Activated CD8-positive, alpha-beta memory T cell treated with anti-CD3 and anti-CD28 coated beads, Interleukin-2, amount 50 U/mL, for 48 hours (primary cell): ENCODE results near the gene PPP2R2D.
"Not testable (repeated sequence)": the region's sequence is repeated elsewhere in the genome, so short reads cannot be mapped to it uniquely, and the experiment has no call there.

Experiments used
- DNase-seq: peaks from one replicate; pipeline ENCODE4 v3.0.0-alpha.2; 2020

The PPP2R2D gene

DNA sequence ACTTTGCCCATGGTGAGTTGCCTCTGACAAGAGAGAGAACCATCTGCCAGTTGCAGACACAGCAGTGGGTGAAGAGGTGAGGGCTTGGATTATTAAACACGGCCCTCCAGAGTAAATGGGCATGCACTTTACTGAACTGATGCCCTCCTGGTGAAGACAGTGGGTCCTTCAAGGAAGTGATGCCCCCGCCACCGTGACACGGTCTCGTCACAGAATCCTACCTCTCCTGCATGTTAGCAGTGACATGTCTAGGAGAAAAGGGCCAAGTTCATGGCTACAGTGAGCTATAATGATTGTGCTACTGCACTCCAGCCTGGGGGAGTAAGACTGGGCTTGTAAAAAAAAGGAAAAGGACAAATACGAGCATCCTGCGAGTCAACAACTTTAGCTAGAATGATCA, 78.5 kb downstream of the PPP2R2D start:
- DNase-seq = no peak

DNA sequence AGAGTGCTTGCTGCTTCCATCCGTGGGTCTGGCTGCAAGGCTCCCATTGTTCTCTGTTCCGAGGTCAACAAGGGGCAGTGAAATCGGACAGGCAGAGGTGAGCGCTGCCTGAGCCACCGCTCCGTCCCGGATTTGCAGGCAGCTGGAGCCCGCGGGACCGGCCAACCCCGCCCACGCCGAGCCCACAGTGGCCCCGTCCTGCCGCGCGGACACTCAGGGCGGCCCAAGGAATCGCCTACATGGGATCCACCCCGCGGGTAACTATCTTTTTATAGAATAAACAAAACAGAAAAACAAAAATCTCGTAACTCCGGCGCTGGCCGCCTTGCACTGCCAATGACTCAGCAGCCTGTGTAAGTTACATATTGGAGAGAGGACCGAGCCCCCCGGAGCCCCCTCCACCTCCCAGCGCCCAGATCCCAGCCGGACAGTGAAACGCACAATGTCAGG, 79.0 kb downstream of the PPP2R2D start:
- no peak for DNase-seq

DNA sequence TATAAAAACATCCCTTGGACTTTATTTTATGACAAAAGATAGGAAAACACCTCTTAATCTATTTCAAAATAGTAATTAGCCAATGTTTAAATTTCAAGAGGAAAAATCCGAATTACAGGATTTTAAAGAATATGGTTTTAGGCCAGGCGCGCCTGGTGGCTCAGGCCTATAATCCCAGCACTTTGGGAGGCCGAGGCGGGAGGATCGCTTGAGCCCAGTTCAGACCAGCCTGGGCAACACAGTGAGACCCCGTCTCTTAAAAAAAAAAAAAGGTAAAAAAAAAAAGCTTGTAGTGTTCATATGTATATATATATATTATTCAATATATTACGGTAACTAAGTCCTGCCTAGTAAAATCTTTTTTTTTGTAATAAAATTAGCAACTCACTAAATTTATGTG, 79.5 kb downstream of the PPP2R2D start:
- DNase-seq = no peak

DNA sequence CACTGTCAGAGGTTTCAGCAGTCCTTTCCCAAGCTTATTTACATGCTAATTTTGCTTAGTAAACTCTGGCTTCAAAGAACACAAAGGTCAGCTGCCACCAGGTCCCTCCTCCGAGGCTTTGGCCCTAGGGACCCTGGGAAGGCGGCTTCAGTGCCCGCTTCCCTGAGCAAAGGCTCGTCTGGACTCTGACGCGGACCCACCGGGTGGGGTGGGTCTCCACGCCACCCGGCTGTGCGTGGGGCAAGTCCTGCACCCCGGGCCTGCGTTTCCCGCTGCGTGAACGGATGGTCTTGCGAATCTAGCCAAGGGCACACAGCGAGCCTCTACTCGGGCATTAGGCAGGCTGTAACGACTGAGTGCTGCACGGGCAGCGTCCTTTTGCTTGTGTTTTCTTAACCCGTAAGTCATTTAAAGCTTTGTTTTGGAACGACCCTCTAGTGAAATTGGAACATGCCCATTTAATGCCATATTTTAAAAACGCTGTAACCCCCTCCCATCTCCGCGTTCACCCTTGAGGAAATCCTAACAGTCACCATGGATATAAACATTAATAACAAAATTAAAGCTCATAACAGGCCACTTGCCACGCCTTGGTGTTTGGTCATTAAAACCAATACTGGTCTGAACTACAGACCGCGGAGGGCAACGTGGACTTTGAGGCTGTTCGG, 80.1 kb downstream of the PPP2R2D start:
- DNase-seq = peak; percentile 64

DNA sequence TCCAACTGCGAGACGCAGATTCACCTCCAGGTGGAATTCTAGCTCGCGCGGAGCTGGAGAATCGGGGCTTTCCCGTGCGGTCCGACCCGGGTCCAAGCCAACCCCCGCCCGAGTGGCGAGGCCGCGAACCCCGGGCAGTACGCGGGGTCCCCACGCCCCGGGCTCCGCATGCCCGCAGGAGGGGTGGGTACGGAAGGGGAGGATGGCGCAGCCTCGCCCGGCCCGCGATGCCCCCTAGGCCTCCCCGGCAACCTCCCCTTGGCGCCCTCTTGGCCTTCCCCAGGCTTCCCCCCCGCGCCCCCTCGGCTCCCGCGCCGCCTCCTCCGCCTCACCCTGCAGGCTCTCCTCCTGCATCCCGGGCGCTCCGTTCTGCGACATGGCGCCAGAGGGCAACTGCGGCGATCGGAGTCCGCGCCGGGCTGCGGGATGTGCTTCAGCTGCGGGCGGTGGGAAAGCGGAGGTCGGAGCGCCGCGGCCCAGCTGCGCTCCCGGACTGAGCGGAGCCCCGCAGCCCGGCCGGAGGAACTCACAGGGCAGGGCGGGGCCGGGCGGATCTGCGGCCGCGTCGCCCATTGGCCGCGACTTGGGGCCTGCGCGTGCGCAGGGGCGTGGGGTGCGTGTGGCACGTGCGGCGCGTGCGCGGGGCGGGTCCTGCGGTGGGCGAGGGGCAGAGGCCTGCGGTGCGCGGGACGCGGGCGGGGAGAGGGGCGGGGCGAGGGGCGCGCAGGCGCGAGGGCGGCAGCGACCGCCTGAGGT, 80.8 kb downstream of the PPP2R2D start, which contains the start of gene BNIP3:
BNIP3 (minus strand) TSS at position 495 of the 756 bp plus-strand sequence; CDS start at position 378, 117 bp downstream.
- DNase-seq = peak; percentile 99

DNA sequence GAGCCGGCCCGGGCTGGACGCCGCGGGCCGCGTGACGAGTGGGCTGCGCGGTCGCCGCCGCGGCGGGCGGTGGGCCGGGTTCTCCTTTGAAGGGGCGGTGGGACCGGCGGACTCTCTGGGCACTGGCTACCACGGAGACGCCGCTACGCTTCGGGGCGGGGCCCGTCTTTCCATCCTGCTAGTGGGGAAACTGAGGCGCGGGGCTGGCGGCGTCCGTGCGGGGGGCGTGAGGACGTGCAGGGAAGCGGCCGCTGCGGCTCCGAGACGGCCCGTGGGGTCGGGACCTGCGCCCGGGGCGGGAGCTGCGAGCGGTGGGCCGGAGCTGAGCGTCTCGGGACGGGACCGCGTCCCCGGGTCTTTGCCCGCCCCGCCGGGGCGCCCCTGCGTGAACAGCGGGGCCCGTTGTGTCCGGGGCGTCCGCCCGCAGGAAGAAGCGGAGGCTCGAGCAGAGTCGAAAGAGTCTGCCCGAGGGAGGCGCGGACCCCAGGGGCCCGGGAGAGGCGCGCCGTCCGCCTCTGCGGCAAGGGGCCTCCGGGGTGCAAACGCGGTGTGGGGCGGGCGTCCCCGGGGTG, 81.5 kb downstream of the PPP2R2D start:
- no peak for DNase-seq

DNA sequence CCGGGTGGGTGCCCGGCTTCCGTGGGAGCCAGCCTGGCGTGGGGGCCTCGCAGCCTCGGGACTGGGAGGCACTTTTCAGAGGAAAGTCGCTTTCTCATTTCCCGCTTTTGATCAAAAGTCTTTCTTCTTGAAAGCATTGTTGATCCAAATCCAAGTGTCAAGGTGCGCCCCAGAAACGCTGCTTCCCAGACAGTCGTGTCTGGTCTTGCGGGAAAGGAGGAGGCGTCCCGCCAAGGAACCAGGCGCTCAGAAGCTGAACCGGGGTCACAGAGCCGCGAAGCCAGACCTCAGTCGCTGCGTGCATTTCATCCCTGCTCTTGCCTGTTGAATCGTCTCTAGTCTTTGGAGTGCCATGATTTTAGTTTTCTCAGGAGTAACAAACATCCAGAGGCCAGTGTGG, 82.0 kb downstream of the PPP2R2D start:
- DNase-seq = no peak

DNA sequence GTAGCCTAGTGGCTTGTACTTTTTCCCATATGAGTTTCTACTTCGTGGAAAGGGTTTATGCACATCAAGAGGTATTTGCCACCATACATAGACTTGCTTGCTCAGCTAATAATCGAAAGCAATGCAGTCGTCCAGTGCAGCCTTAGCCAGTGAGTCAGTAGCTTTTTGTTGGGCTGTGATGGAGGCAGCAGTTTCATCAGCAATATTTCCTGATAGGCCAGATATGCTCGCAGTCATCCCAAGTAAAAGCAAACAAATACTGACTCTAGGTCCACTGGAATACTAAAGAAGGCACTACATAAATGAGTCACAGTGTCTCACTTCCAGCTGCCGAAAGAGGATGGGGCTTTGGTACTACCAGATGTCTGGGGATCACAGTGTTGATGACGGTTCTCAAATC, 83.0 kb downstream of the PPP2R2D start:
- no peak for DNase-seq

DNA sequence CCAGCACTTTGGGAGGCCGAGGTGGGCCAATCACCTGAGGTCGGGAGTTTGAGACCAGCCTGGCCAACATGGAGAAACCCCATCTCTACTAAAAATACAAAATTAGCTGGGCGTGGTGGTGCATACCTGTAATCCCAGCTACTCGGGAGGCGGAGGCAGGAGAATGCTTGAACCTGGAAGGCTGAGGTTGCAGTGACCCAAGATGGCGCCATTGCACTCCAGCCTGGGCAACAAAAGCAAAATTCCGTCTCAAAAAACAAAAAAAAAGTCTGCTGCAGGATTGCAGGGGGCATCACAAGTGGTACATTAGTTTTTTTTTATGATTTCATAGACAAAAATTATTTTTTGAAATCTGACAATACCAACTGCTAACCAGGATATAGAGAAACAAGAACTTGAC, 86.0 kb downstream of the PPP2R2D start:
- DNase-seq = not testable (repeated sequence)

DNA sequence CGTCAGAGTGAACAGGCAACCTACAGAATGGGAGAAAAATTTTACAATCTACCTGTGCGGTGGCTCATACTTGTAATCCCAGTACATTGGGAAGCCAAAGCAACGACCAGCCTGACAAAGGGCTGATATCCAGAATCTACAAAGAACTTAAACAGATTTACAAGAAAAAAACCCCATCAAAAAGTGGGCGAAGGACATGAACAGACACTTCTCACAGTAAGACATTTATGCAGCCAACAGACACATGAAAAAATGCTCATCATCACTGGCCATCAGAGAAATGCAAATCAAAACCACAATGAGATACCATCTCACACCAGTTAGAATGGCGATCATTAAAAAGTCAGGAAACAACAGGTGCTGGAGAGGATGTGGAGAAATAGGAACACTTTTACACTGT, 86.5 kb downstream of the PPP2R2D start:
- DNase-seq = not testable (repeated sequence)

DNA sequence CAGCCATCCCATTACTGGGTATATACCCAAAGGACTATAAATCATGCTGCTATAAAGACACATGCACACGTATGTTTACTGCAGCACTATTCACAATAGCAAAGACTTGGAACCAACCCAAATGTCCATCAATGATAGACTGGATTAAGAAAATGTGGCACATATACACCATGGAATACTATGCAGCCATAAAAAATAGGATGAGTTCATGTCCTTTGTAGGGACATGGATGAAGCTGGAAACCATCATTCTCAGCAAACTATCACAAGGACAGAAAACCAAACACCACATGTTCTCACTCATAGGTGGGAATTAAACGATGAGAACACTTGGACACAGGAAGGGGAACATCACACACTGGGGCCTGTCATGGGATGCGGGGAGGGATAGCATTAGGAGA, 87.0 kb downstream of the PPP2R2D start:
- DNase-seq = not testable (repeated sequence)

DNA sequence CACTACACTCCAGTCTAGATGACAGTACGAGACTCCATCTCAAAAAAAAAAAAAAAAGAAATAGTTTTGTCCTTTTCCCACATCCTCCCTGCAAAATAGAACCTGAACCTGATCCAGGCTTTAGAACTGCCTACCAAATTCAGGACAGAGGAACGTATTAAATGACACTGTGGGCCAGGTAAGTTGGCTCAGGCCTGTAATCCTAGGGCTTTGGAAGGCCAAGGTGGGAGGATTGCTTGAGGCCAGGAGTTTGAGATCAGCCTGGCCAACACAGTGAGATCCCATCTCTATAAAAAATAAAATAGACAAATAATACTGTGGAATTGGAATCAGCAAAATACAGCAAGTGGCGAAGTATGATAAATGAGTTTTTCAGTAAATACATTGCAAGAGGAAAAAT, 90.9 kb downstream of the PPP2R2D start:
- no peak for DNase-seq

DNA sequence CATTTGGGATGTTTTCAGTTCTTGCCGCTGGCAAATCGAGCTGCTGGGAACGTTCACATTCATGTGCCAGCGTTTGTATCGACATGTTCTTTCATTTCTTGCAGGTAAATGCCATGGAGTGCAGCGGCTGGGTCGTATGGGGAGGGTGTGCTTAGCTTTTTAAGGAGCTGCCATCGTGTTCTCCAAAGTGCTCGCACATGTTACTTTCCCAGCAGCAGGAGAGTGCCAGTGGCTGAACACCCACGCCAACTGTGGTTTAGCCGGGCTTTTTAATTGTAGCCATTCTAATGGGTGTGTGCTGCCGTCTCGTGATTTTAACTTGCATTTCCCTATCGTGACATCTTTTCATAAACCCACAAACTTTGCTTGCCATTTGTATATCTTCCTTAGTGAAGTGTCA, 92.5 kb downstream of the PPP2R2D start:
- no peak for DNase-seq

DNA sequence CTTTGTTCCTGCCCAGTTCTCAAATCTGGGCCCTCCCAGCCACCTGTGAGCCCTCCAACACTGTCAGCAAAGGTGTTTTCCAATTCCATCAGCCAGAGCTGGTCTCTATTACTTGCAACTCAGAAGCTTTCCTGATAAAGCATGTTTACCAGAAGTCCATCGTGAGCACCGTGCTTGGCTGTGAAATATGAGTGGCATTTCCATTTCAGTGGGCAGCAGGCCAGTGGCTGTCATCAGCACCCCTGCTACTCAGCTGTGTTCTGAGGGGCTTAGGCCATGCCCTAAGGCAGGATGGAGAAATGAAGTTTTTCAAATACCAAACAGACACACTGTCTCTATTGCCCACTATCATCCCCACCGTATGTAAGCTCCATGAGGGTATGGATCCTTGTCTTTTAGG, 93.6 kb downstream of the PPP2R2D start:
- no peak for DNase-seq

DNA sequence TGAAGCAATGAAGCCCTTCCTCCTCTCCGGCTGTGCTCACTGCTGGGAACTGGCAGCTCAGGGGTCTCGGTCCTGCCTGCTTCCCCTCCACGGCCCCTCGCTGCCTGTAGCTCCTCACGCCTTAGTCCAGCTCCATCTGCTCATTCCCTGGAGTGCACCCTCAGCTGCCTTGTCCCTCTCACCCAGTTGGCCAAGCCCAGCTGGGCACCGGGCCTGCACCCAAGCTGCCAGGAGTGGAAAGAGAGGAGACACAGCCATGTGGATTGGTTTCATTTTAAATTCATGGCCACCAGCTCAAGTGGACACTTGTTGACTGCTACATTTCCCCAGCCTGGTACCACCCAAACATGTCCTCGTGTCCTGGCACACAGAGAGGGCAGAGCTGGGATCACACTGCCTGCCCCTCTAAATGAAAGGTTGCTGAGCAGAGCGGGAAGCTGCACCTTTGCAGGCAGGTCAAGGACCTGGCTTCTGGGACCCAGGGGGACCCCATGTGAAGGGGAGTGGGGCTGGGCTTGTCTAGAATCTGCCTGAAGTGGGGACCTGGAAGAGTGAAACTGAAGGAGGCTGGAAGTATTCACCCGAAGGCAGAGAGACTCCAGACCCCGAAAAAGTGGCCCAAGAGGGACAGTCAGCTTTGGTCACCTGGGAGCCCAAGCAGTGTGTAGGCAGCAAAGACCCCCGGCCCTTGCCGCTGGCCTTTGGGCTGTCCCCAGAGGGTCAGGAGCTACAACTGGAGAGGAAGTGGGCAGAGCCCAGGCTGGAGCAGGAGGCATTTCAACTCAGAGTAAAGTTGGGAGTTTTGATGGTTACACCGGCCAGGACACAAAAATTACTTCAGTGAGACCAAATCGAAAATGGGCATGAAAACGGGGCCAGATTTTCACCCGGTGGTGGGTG, 95.9 kb downstream of the PPP2R2D start:
- no peak for DNase-seq

DNA sequence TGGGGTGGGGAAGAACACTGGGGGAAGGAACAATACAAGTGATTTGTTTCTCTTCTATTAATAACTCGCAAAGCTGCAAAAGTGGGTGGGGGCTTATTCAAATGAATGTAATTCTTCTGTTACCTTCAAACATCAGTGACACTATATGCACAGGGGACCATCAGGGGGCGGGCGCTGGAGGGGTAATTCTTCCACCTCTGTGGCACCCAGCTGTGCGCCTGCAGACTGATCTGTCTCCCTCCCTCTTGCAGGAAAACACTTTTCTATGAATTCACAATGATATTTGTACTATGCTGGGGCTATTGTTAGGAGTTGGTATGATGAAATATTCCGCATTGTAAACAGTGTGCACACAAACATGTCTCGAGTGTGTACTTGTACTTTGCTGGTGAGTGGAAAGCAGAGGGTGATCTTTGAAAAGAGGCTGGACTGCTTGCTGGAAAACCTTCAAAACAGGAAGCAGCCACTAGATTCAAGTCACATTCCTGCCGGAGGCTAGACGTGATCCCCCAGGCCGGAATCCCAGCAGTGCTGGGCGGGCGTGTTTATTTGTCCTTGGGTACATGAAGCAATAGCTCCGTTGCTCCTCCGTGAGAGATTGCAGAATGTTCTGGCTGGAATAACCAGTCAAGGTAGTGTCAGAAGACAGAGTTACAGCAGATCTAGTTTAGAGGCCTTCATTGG, 96.7 kb downstream of the PPP2R2D start:
- DNase-seq = no peak

DNA sequence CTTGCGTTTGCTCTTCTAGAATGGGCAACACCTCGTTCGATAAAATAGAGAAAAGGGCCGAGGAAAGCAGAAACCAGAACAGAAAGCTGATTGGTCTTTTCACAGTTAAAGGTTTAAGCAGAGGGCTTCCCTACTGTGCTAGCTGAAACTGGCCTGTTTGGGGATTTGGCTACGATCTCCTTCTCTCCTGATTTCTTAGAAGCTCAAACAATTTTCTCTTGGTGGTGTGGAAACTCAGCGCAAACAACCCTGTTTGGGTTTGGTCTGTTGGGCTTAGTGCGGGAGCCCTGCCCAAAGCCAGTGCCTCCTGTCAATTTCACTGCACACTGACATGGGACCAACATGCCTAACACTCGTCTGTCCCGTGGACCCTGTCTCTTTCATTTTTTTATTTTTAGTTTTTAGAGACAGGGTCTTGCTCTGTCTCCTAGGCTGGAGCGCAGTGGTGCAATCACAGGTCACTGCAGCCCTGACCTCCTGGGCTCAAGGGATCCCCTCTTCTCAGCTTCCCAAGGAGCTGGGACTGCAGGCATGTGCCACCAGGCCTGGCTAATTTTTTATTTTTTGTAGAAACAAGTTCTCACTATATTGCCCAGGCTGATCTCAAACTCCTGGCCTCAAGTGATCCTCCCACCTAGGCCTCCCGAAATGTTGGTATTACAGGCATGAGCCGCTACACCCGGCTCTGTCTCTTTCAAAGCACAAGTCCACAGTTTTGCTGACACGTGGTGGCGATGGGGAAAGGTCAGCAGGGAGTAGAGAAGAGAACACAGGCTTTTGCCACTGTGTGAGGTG, 97.4 kb downstream of the PPP2R2D start:
- no peak for DNase-seq

DNA sequence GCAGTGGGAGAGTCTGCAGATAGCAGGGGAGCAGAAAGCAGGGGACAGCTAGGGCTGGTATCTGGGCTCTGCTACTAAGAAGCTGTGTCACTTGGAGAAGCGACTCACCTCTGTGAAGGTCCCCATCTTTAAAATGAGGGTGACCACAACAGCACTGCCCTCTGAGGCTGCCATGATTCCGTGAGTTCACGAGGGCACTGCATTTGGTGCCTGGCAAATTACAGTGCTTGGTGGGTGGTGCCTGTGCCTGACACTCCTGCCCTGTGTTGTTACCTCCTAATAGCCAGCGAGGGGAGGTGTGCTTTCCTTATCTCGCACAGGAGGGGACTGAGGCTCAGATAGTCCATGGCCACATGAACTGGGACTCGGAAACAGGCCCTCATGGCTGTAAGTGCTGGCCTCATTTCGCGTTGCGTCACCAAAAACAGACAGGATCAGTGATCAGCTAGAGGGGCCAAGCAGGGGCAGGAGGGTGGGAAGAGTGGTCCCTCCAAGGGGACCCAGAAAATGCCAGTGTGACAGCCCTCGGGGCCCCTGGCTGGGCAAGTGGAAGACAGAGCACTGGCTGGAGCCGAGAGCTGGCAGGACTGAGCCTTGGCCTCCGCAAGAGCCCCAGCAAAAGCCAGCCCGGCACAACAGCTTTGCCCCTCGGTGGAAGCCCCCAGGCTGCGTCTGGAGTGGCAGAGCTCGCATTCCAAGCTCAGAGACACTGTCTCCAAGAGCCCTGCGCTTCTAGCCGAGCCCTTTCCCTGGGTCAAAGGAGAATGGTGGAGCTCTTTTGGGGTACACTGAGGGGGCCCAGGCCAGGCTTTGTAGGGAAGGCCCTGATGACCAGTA, 98.3 kb downstream of the PPP2R2D start:
- no peak for DNase-seq

DNA sequence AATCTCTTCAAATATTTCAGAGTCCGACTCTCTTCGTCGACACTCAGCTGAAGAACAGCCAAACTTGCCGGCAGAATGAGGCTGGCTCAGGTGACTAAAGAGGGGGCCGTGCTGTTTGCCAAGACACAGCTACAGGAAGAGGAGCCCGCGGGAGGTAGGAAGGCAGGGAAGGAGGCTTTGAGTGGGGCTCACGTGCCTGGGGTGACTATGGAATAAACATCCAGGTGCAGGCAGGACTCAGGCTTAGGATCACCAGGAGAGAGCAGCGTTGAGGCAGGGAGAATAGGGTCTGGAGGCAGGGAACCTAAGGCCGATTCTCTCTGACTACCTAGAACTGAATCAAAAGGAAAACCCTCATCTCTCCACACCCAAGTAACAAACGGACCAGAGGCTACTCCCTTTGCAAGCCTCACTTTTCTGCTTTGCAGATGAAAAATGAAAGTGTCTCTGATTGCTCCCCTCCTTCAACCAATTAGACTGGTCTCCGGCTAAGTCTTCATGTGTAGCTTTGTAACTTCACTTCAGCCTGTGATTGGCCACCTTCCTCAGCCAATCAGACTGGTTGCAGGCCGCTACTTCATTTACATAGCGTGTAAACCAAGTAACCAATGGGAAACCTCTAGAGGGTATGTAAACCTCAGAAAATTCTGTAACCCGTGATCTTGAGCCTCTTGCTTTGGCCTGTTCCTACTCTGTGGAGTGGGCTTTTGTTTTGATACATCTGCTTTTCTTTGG, 100.6 kb downstream of the PPP2R2D start:
- DNase-seq = no peak

DNA sequence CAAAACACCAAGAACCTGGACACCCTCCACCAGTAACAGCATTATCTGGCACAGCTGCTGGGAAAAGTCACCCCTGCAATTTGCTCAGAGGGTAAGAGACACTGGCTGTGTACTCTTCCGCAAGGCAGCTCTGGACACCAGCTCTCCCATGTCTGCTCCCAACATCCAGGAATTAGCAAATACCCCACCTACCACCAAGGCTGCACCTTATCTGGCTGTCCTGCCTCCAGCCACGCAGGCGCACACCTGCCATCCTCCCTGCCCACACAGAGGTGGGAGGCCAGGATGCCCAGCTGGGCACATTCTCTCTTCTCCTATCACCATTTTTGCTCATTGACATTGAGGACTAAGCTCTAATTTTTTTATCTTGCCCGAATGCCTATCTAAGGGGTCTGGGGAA, 101.2 kb downstream of the PPP2R2D start:
- DNase-seq = no peak
